ENCODE measurements around the gene C1orf141. TPM values are rescaled to one million over a fixed set of nuclear protein-coding genes. Genes with fewer than 3 reads are reported as not detected.

The C1orf141 gene
- total and polyA plus RNA-seq, 2 of the 8 experiments (the other 6 are each of a cell fraction or from before 2014, with no cell fraction given), result not detected

- no peak overlapping the region for H3K4me2 ChIP-seq (ENCODE audit: insufficient read depth in 1 of 2, low read depth in 2 of 2, low read length in 2 of 2)
- H2BK5ac ChIP-seq (ENCODE audit: low read depth, low read length), result no peak overlapping the region
- H3K4me1 ChIP-seq (replicated peaks in 1 of 4; ENCODE audit: control insufficient read depth in 3 of 4, insufficient read depth in 4 of 4, low read length in 3 of 4), result no peaks in the 10 kb centered on the region
- H2BK15ac ChIP-seq (ENCODE audit: low read length), result no peak overlapping the region
- no peak overlapping the region for H3K4ac ChIP-seq (replicated peaks; ENCODE audit: insufficient read length, low read depth, low read length)
- H3K23me2 ChIP-seq (ENCODE audit: low read depth, low read length), result no peaks in the 10 kb centered on the region
- no peak overlapping the region for H3K27ac ChIP-seq (ENCODE audit: low read depth, low read length)
- ChIA-PET CTCF (ENCODE audit: partially characterized antibody) (interaction anchor here (0.6 to 5.1 kb wide), 16 partner anchors 9 to 370 kb away, joined by 3 to 34 read pairs (median 4); partner anchors contain the start of gene C1orf141), POLR2A (ENCODE audit: partially characterized antibody) (interaction anchor here (1.4 kb wide), 1 partner anchor 9 kb away, joined by 3 read pairs; no protein-coding TSS in a partner anchor)
- H4K91ac ChIP-seq (replicated peaks; ENCODE audit: insufficient read length, low read length), result no peak overlapping the region
- H3K4me3 ChIP-seq (ENCODE audit: extremely low read depth in 1 of 4, insufficient read depth in 2 of 4, low read depth in 3 of 4, low read length in 4 of 4), result no peak overlapping the region
- no peak overlapping the region for H3K56ac ChIP-seq (replicated peaks; ENCODE audit: insufficient read length, low read depth, low read length)
- H4K5ac ChIP-seq (ENCODE audit: insufficient read length, low read depth, low read length), result no peak overlapping the region
- DNase-seq (ENCODE audit: low read depth in 1 of 2, low spot score in 2 of 2), result no peak
- no peak overlapping the region for H4K8ac ChIP-seq (ENCODE audit: extremely low read depth, insufficient read depth, low read length)
- H2BK120ac ChIP-seq (replicated peaks; ENCODE audit: low read depth, low read length), result no peak overlapping the region
- FAIRE-seq, result no peak
- no peak overlapping the region for H2AK5ac ChIP-seq (ENCODE audit: low read depth, low read length)
- no peak overlapping the region for H3K18ac ChIP-seq (ENCODE audit: extremely low read depth, low read length)
- no peak overlapping the region for H2BK20ac ChIP-seq (ENCODE audit: low read length)
- WGBS, 2 experiments (ENCODE audit: extremely low coverage in 1 of 2, insufficient coverage in 1 of 2, insufficient read length in 1 of 2, insufficient replicate concordance in 2 of 2, low coverage in 1 of 2, low lambda C conversion rate in 2 of 2, missing lambda C conversion rate in 1 of 2), result 92% methylated on average over 5 of the region's 5 CpGs; no CpG with 5 or more reads in 1 of the 2 experiments
- H2BK12ac ChIP-seq (ENCODE audit: low read depth, low read length), result no peak overlapping the region
- H3K79me1 ChIP-seq (ENCODE audit: low read depth, low read length), result no peaks in the 10 kb centered on the region
- no peaks in the 10 kb centered on the region for H3K36me3 ChIP-seq (ENCODE audit: control insufficient read depth in 2 of 4, insufficient read depth in 4 of 4, low read length in 3 of 4)
- no peaks in the 10 kb centered on the region for H3K79me2 ChIP-seq (ENCODE audit: control insufficient read depth in 1 of 2, insufficient read depth in 2 of 2, low read length in 2 of 2)
- H4K20me1 ChIP-seq (replicated peaks in 1 of 2; ENCODE audit: control insufficient read depth in 1 of 2, insufficient read depth in 2 of 2, low read length in 2 of 2), result no peaks in the 10 kb centered on the region
- H3K9me3 ChIP-seq (ENCODE audit: insufficient read depth in 2 of 2, low read depth in 1 of 2, low read length in 1 of 2), result no peaks in the 10 kb centered on the region
- no peaks in the 10 kb centered on the region for H3K27me3 ChIP-seq (replicated peaks in 1 of 4; ENCODE audit: control insufficient read depth in 3 of 4, extremely low read depth in 1 of 4, insufficient read depth in 3 of 4, low read length in 3 of 4)
- no peak overlapping the region for H3K9ac ChIP-seq (replicated peaks in 1 of 4; ENCODE audit: extremely low read depth in 1 of 4, low read depth in 3 of 4, low read length in 3 of 4)
- peak overlapping the region; percentile 100 for H2AFZ ChIP-seq (ENCODE audit: low read length)
- H3K14ac ChIP-seq (ENCODE audit: insufficient read length), result no peak overlapping the region
- H3K23ac ChIP-seq (ENCODE audit: insufficient read length), result no peak overlapping the region
- TF ChIP-seq EZH2 (IDR thresholded peaks at IDR 0.05; ENCODE audit: low read depth, low read length, severe bottlenecking) (no peak), TAF7 (optimal IDR thresholded peaks at IDR 0.05; ENCODE audit: borderline replicate concordance, low read depth, low read length) (no peak), RXRA (IDR thresholded peaks at IDR 0.05; ENCODE audit: insufficient read depth, low read depth, low read length) (no peak), TBP (IDR thresholded peaks at IDR 0.05; ENCODE audit: low read depth, low read length) (no peak), KDM1A (IDR thresholded peaks at IDR 0.05; ENCODE audit: borderline replicate concordance, low read length) (no peak), CBX8 (IDR thresholded peaks at IDR 0.05; ENCODE audit: borderline replicate concordance, low read depth, low read length) (no peak), KDM4A (IDR thresholded peaks at IDR 0.05; ENCODE audit: low read depth, low read length, severe bottlenecking) (no peak), RNF2 (IDR thresholded peaks at IDR 0.05; ENCODE audit: borderline replicate concordance, low read depth, low read length, missing control alignments, poor library complexity, severe bottlenecking) (no peak), CTBP2 (IDR thresholded peaks at IDR 0.05; ENCODE audit: borderline replicate concordance, insufficient read depth, insufficient read length, low read length) (no peak), GTF2F1 (IDR thresholded peaks at IDR 0.05; ENCODE audit: borderline replicate concordance, low read depth, low read length) (no peak), USF2 (IDR thresholded peaks at IDR 0.05; ENCODE audit: low read length) (no peak)
These were observed 8.5 kb downstream of the C1orf141 start for GRCh38 chr1:67126111-67126746.

Data from H1 (cell line).